HCT116 (cell line): ENCODE results near the gene PODN.

ENCODE experiments used
- CBX3 ChIP-seq: IDR thresholded peaks from 2 replicates; pipeline ENCODE4 v1.6.1; 2012; ENCODE audit warnings: low read depth
- CTCF ChIP-seq, 3 experiments: fragments of 200-600 bp in 1 of 3; sonication (generic) in 1 of 3; IDR thresholded peaks in 2 of 3; conservative IDR thresholded peaks in 1 of 3; 2 replicates each; pipeline ENCODE4 v1.5.1; 2012 to 2017; ENCODE audit warnings: low read depth in 2 of 3, low read length in 2 of 3, antibody characterized with exemption in 1 of 3, borderline replicate concordance in 1 of 3, control low read depth in 1 of 3, mild to moderate bottlenecking in 1 of 3, mixed read lengths in 1 of 3, mixed run types in 1 of 3, moderate library complexity in 1 of 3; ENCODE audit not compliant: insufficient read depth in 1 of 3
- EZH2phosphoT487 ChIP-seq: fragments of 200-600 bp; IDR thresholded peaks from 2 replicates; pipeline ENCODE4 v1.6.1; 2018; ENCODE audit warnings: antibody characterized with exemption, borderline replicate concordance
- TCF7L2 ChIP-seq: IDR thresholded peaks from 2 replicates; pipeline ENCODE4 v1.7.0; 2011; ENCODE audit warnings: borderline replicate concordance, inconsistent platforms; ENCODE audit not compliant: insufficient read depth, insufficient read length; ENCODE audit errors: extremely low read depth
- YY1 ChIP-seq: IDR thresholded peaks from 2 replicates; pipeline ENCODE4 v1.6.1; 2011; ENCODE audit warnings: low read length, low read depth, moderate library complexity, mild to moderate bottlenecking; ENCODE audit not compliant: insufficient replicate concordance; ENCODE audit errors: extremely low read depth
- ZBTB33 ChIP-seq: IDR thresholded peaks from 2 replicates; pipeline ENCODE4 v1.6.1; 2011; ENCODE audit warnings: mild to moderate bottlenecking, low read length, moderate library complexity; ENCODE audit not compliant: insufficient replicate concordance; ENCODE audit errors: extremely low read depth
- ZFX ChIP-seq: fragments of 450-650 bp; IDR thresholded peaks from 2 replicates; pipeline ENCODE4 v1.6.1; 2017

- TF ChIP-seq CTCF (IDR thresholded peaks at IDR 0.05 in 2 of 3, conservative IDR thresholded peaks at IDR 0.05 in 1 of 3; ENCODE audit: borderline replicate concordance in 1 of 3, insufficient read depth in 1 of 3, low read depth in 2 of 3, low read length in 2 of 3) (no peak), YY1 (no peak), ZBTB33 (no peak), TCF7L2 (no peak), CBX3 (no peak), EZH2phosphoT487 (no peak), ZFX (no peak)
Observed at GRCh38 chr1:53133261-53134041, 71.4 kb downstream of the PODN start.
